Activated B cell treated with CpG ODN at 0.5 μM for 24 hours (primary cell): ENCODE measurements around the gene SPOPL. TPM values are rescaled to one million over a fixed set of nuclear protein-coding genes. Genes with fewer than 3 reads are reported as not detected.
"Not testable (repeated sequence)": the region's sequence is repeated elsewhere in the genome, so short reads cannot be mapped to it uniquely, and the experiment has no call there.

ENCODE experiments used
- ATAC-seq: fragments of 200-7000 bp; cut with Tn5 transposase; one replicate; pipeline ENCODE4 v1.10.0; 2021; ENCODE audit warnings: low read depth, mild to moderate bottlenecking, moderate library complexity
- CTCF ChIA-PET: fragments of 350-600 bp; sonication (Branson Sonifier 250); formaldehyde crosslinking; loops from one replicate; lab custom pipeline; 2021; ENCODE audit warnings: antibody characterized with exemption; lab: Charles Lee
- POLR2A ChIA-PET: fragments of 350-600 bp; sonication (Branson Sonifier 250); formaldehyde crosslinking; loops from one replicate; lab custom pipeline; 2021; ENCODE audit warnings: antibody characterized with exemption; lab: Charles Lee
- DNase-seq: peaks from one replicate; pipeline ENCODE4 v3.0.0; 2022
- H3K27ac Mint-ChIP-seq: one replicate; pipeline ENCODE4 v1.8.0; 2020; ENCODE audit warnings: mixed read lengths
- H3K27me3 Mint-ChIP-seq: one replicate; pipeline ENCODE4 v1.8.0; 2021; ENCODE audit warnings: mixed read lengths
- H3K36me3 Mint-ChIP-seq: one replicate; pipeline ENCODE4 v1.8.0; 2021; ENCODE audit warnings: low read depth, mixed read lengths
- H3K4me1 Mint-ChIP-seq: one replicate; pipeline ENCODE4 v1.8.0; 2021; ENCODE audit warnings: mixed read lengths
- H3K4me3 Mint-ChIP-seq: one replicate; pipeline ENCODE4 v1.8.0; 2020; ENCODE audit warnings: mild to moderate bottlenecking, mixed read lengths
- H3K9me3 Mint-ChIP-seq: one replicate; pipeline ENCODE4 v1.8.0; 2020; ENCODE audit warnings: mixed read lengths
- CTCF ChIP-seq: fragments of 200-600 bp; IDR thresholded peaks from one replicate; pipeline ENCODE4 v1.8.0; 2022; ENCODE audit warnings: antibody characterized with exemption, mild to moderate bottlenecking
- intact Hi-C: fragments of 100-400 bp; cut with micrococcal nuclease; formaldehyde crosslinking; loops from one replicate; pipeline ENCODE4 v1.15.1; 2024
- total RNA-seq: library from RNA; stranded (reverse); gene quantifications from 2 replicates; pipeline ENCODE4 v1.2.3, GENCODE V29; 2022

The SPOPL gene
- total RNA-seq, 1 donor from 2014 or later: 36.9 TPM

GRCh38 chr2:138534791-138535190, 33.2 kb downstream of the SPOPL start:
- POLR2A ChIA-PET: interaction anchor here (0.7 to 1.0 kb wide), 2 partner anchors 12 to 88 kb away, joined by 5 to 17 read pairs; no protein-coding TSS in a partner anchor
- Mint-ChIP-seq H3K36me3 (peaks cover 38% of the 10 kb centered on the region), H3K4me3 (no peak overlapping the region), H3K27me3 (no peaks in the 10 kb centered on the region), H3K9me3 (peaks cover 5% of the 10 kb centered on the region), H3K4me1 (peaks cover 77% of the 10 kb centered on the region), H3K27ac (no peak overlapping the region)
- ATAC-seq: no peak
- no peak for DNase-seq
- CTCF ChIA-PET: interaction anchor here (1.0 kb wide), 1 partner anchor 32 kb away, joined by 4 read pairs; no protein-coding TSS in a partner anchor
- no peak for TF ChIP-seq CTCF
- intact Hi-C loops: loop anchor here (2.0 kb wide), 1 partner anchor 30 kb away; no protein-coding TSS in a partner anchor

GRCh38 chr2:138536302-138536701, 34.7 kb downstream of the SPOPL start:
- ChIA-PET POLR2A (no interaction called here), CTCF (no interaction called here)
- intact Hi-C loops: no loop called here
- peak; percentile 93 for ATAC-seq
- no peaks in the 10 kb centered on the region for H3K27me3 Mint-ChIP-seq
- peak overlapping the region; percentile 55 for H3K4me3 Mint-ChIP-seq
- H3K4me1 Mint-ChIP-seq: peaks cover 74% of the 10 kb centered on the region
- TF ChIP-seq CTCF: no peak
- peaks cover 5% of the 10 kb centered on the region for H3K9me3 Mint-ChIP-seq
- DNase-seq: no peak
- H3K36me3 Mint-ChIP-seq: peaks cover 42% of the 10 kb centered on the region
- H3K27ac Mint-ChIP-seq: peak overlapping the region; percentile 59

- no peak overlapping the region for H3K4me3 Mint-ChIP-seq
- peaks cover 7% of the 10 kb centered on the region for H3K9me3 Mint-ChIP-seq
- no peak for ATAC-seq
- DNase-seq: no peak
- H3K36me3 Mint-ChIP-seq: peaks cover 44% of the 10 kb centered on the region
- CTCF ChIA-PET: no interaction called here
- H3K27me3 Mint-ChIP-seq: no peaks in the 10 kb centered on the region
- peak overlapping the region; percentile 39 for H3K27ac Mint-ChIP-seq
- POLR2A ChIA-PET: no interaction called here
- H3K4me1 Mint-ChIP-seq: peaks cover 73% of the 10 kb centered on the region
- intact Hi-C loops: no loop called here
- no peak for TF ChIP-seq CTCF
These were observed 35.2 kb downstream of the SPOPL start for GRCh38 chr2:138536740-138537139.

- ATAC-seq: no peak
These were observed 35.8 kb downstream of the SPOPL start for GRCh38 chr2:138537170-138537915.

GRCh38 chr2:138544206-138544605, 42.6 kb downstream of the SPOPL start:
- H3K27ac Mint-ChIP-seq, intact Hi-C loops, POLR2A ChIA-PET, H3K9me3 Mint-ChIP-seq, DNase-seq, CTCF ChIA-PET, H3K27me3 Mint-ChIP-seq, ATAC-seq, H3K4me3 Mint-ChIP-seq: not testable (repeated sequence)
- Mint-ChIP-seq H3K36me3 (peaks cover 33% of the 10 kb centered on the region), H3K4me1 (peaks cover 61% of the 10 kb centered on the region)

More at GRCh38 chr2:138537170-138537915, 35.8 kb downstream of the SPOPL start:
- TF ChIP-seq CTCF: no peak
- H3K27ac Mint-ChIP-seq: peak overlapping the region; percentile 39
- CTCF ChIA-PET: no interaction called here
- POLR2A ChIA-PET: no interaction called here
- peaks cover 10% of the 10 kb centered on the region for H3K9me3 Mint-ChIP-seq
- H3K4me3 Mint-ChIP-seq: no peak overlapping the region
- DNase-seq: no peak
- no peaks in the 10 kb centered on the region for H3K27me3 Mint-ChIP-seq
- H3K36me3 Mint-ChIP-seq: peaks cover 46% of the 10 kb centered on the region
- intact Hi-C loops: no loop called here
- peaks cover 73% of the 10 kb centered on the region for H3K4me1 Mint-ChIP-seq
